HG02642 (cell line): ENCODE data around the gene PDE4D.

ENCODE experiments used
- ATAC-seq: cut with Tn5 transposase; IDR thresholded peaks from one replicate; pipeline ENCODE4 v1.9.1; 2021; ENCODE audit warnings: mild to moderate bottlenecking; ENCODE audit not compliant: unreplicated experiment, poor library complexity

Gene PDE4D

GRCh38 chr5:59842999-59843398 is 50.5 kb downstream of the PDE4D start:
- ATAC-seq, result no peak

- no peak for ATAC-seq
Observed at GRCh38 chr5:59840200-59840601, 53.3 kb downstream of the PDE4D start.

- no peak for ATAC-seq
Observed at GRCh38 chr5:59838989-59839388, 54.5 kb downstream of the PDE4D start.

- no peak for ATAC-seq
Observed at GRCh38 chr5:59838067-59838466, 55.5 kb downstream of the PDE4D start.

GRCh38 chr5:59837071-59837470 is 56.5 kb downstream of the PDE4D start:
- no peak for ATAC-seq

GRCh38 chr5:59835800-59836199 is 57.7 kb downstream of the PDE4D start:
- ATAC-seq, result no peak

GRCh38 chr5:59833448-59833847 is 60.1 kb downstream of the PDE4D start:
- ATAC-seq, result no peak

- no peak for ATAC-seq
Observed at GRCh38 chr5:59832577-59833301, 60.8 kb downstream of the PDE4D start.

GRCh38 chr5:59831326-59832010 is 62.1 kb downstream of the PDE4D start:
- ATAC-seq, result no peak

GRCh38 chr5:59830536-59831200 is 62.9 kb downstream of the PDE4D start:
- no peak for ATAC-seq

GRCh38 chr5:59829922-59830321 is 63.6 kb downstream of the PDE4D start:
- no peak for ATAC-seq

GRCh38 chr5:59829386-59829785 is 64.1 kb downstream of the PDE4D start:
- no peak for ATAC-seq

GRCh38 chr5:59828623-59829022 is 64.9 kb downstream of the PDE4D start:
- no peak for ATAC-seq

GRCh38 chr5:59826996-59827395 is 66.5 kb downstream of the PDE4D start:
- no peak for ATAC-seq

- no peak for ATAC-seq
Observed at GRCh38 chr5:59823420-59823819, 70.1 kb downstream of the PDE4D start.

- no peak for ATAC-seq
Observed at GRCh38 chr5:59819806-59820205, 73.7 kb downstream of the PDE4D start.

GRCh38 chr5:59817536-59817935 is 76.0 kb downstream of the PDE4D start:
- ATAC-seq, result no peak

- ATAC-seq, result no peak
Observed at GRCh38 chr5:59816654-59817300, 76.7 kb downstream of the PDE4D start.

- ATAC-seq, result no peak
Observed at GRCh38 chr5:59814537-59814872, 79.0 kb downstream of the PDE4D start.

- ATAC-seq, result peak; percentile 61
Observed at GRCh38 chr5:59813761-59814536, 79.6 kb downstream of the PDE4D start.
